ENCODE measurements around the gene IL1A. TPM values are rescaled to one million over a fixed set of nuclear protein-coding genes. Genes with fewer than 3 reads are reported as not detected.

The IL1A gene
- total and polyA plus RNA-seq, 9 of the 15 experiments (the other 6 are each of a cell fraction or from before 2014, with no cell fraction given) = 0.03 to 0.27 (median 0.14) TPM; not detected in 2

GRCh38 chr2:112725545-112726457 is 58.5 kb downstream of the IL1A start (continued):
- TF ChIP-seq HMGN3 (IDR thresholded peaks at IDR 0.05; ENCODE audit: borderline replicate concordance, extremely low read depth, insufficient read length, low read depth, low read length) = peak; percentile 1
- peak; percentile 85 for TF ChIP-seq ZFP36 (IDR thresholded peaks at IDR 0.05; ENCODE audit: low read depth, low read length, partially characterized antibody)
- TF ChIP-seq TFAM (CRISPR knock-in tag; conservative IDR thresholded peaks at IDR 0.05) = no peak
- 0 out of 2 replicates have a peak, but pooled peaks have one; percentile 26 for TF ChIP-seq RAD51 (IDR thresholded peaks at IDR 0.05; ENCODE audit: borderline replicate concordance, low read depth)
- TF ChIP-seq USF1 (CRISPR knock-in tag; IDR thresholded peaks at IDR 0.05) = 0 out of 2 replicates have a peak, but pooled peaks have one; percentile 15
- TF ChIP-seq ID3 (CRISPR knock-in tag; IDR thresholded peaks at IDR 0.05) = no peak
- TF ChIP-seq ID3 (tag; IDR thresholded peaks at IDR 0.05) = no peak

All from K562 (cell line).